Uterus (tissue), 4 donors: ENCODE data around the gene BCR. TPM values are rescaled to one million over a fixed set of nuclear protein-coding genes. Genes with fewer than 3 reads are reported as not detected.

ENCODE experiments used
- DNase-seq, 2 donors: peaks; one replicate each; pipeline ENCODE4 v3.0.0-alpha.2; 2019 to 2020
- H3K27ac ChIP-seq, 2 donors: fragments of 200-600 bp; sonication (generic); 1 replicate in 1 of 2; 2 replicates in 1 of 2; pipeline ENCODE4 v1.5.1; 2016 to 2018
- H3K27me3 ChIP-seq, 2 donors: fragments of 200-600 bp; sonication (generic); one replicate each; pipeline ENCODE4 v1.5.1; 2018 to 2019; ENCODE audit warnings: control low read depth in 1 of 2
- H3K36me3 ChIP-seq, 2 donors: fragments of 200-600 bp; sonication (generic); one replicate each; pipeline ENCODE4 v1.5.1; 2019; ENCODE audit warnings: control low read depth in 1 of 2
- H3K4me1 ChIP-seq, 2 donors: fragments of 200-600 bp; sonication (generic); one replicate each; pipeline ENCODE4 v1.5.1; 2018 to 2019; ENCODE audit warnings: control low read depth in 1 of 2
- H3K4me3 ChIP-seq, 2 donors: fragments of 200-600 bp; sonication (generic); 1 replicate in 1 of 2; 2 replicates in 1 of 2; pipeline ENCODE4 v1.5.1; 2018 to 2019; ENCODE audit warnings: mild to moderate bottlenecking in 1 of 2
- H3K9me3 ChIP-seq, 2 donors: fragments of 200-600 bp; sonication (generic); one replicate each; pipeline ENCODE4 v1.5.1; 2019; ENCODE audit warnings: control low read depth in 1 of 2
- POLR2A ChIP-seq, 2 donors: fragments of 450-650 bp; IDR thresholded peaks; one replicate each; pipeline ENCODE4 v1.6.1; 2016; ENCODE audit warnings: antibody characterized with exemption in 2 of 2, mild to moderate bottlenecking in 1 of 2, moderate library complexity in 1 of 2
- intact Hi-C: fragments of 100-400 bp; cut with DNase I; formaldehyde crosslinking; loops from one replicate; pipeline ENCODE4 v1.15.1; 2023; ENCODE audit warnings: low total_unique reads
- total RNA-seq, 4 donors: library from RNA; depleted of rRNA in 3 of 4; stranded (reverse); fragments of >200 nt in 3 of 4; gene quantifications; one replicate each; pipeline versions ENCODE4 v1.1.0 to v1.2.4, GENCODE V29; 2014 to 2023
- TF ChIP-seq, protein P1 (sequence below), 4 experiments: fragments of 200-600 bp in 2 of 4; fragments of 450-650 bp in 2 of 4; sonication (generic) in 2 of 4; IDR thresholded peaks; one replicate each; pipeline ENCODE4 v1.5.1; 2016 to 2019; ENCODE audit warnings: antibody characterized with exemption in 4 of 4, mild to moderate bottlenecking in 2 of 4, moderate library complexity in 1 of 4
- donor health status: DM: yes; HTN: yes; CAD: no.

BCR gene
- total RNA-seq, 4 donors from 2014 or later, result 10.6 to 93.3 (median 28.3) TPM

DNA sequence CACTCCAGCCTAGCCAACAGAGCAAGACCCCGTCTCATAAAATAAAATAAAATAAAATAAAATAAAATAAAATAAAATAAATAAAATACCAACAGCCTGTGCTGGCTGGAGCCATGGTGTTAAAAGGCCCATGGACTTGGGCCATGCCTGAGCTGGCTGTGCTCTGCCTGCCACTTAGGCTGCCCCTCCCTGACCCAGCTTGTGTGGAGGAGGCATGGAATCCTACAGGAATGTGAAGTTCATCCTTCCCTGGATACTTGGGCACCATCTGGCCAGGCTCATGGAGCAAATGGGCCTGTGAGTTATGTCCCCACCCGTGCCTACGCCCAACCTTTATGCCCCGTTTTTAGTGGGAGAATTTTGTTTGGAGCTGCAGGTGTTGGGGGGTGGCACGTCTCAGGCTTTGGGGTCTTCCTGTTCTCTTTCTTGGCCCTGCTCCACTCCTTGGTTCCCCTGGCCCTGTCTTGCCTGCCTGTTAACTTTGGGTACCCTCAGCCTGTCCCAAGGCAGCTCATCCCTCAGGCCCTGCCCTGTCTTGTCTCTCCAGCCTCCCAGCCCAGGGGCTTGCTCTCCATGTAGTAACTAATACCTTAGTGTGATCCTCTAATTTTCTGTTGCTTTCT lies 51.3 kb downstream of the BCR start:
- Histone ChIP-seq H3K9me3 (peaks cover 0 to 14% of the 10 kb centered on the region in 2 donors), H3K27ac (no peak overlapping the region), H3K4me1 (no peaks in the 10 kb centered on the region), H3K27me3 (no peaks in the 10 kb centered on the region), H3K36me3 (no peaks in the 10 kb centered on the region), H3K4me3 (no peak overlapping the region)
- TF ChIP-seq, protein P1, sequence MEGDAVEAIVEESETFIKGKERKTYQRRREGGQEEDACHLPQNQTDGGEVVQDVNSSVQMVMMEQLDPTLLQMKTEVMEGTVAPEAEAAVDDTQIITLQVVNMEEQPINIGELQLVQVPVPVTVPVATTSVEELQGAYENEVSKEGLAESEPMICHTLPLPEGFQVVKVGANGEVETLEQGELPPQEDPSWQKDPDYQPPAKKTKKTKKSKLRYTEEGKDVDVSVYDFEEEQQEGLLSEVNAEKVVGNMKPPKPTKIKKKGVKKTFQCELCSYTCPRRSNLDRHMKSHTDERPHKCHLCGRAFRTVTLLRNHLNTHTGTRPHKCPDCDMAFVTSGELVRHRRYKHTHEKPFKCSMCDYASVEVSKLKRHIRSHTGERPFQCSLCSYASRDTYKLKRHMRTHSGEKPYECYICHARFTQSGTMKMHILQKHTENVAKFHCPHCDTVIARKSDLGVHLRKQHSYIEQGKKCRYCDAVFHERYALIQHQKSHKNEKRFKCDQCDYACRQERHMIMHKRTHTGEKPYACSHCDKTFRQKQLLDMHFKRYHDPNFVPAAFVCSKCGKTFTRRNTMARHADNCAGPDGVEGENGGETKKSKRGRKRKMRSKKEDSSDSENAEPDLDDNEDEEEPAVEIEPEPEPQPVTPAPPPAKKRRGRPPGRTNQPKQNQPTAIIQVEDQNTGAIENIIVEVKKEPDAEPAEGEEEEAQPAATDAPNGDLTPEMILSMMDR (IDR thresholded peaks at IDR 0.05), result no peak
- no peak for TF ChIP-seq POLR2A (IDR thresholded peaks at IDR 0.05)
- no peak for DNase-seq
- intact Hi-C loops, result no loop called here

DNA sequence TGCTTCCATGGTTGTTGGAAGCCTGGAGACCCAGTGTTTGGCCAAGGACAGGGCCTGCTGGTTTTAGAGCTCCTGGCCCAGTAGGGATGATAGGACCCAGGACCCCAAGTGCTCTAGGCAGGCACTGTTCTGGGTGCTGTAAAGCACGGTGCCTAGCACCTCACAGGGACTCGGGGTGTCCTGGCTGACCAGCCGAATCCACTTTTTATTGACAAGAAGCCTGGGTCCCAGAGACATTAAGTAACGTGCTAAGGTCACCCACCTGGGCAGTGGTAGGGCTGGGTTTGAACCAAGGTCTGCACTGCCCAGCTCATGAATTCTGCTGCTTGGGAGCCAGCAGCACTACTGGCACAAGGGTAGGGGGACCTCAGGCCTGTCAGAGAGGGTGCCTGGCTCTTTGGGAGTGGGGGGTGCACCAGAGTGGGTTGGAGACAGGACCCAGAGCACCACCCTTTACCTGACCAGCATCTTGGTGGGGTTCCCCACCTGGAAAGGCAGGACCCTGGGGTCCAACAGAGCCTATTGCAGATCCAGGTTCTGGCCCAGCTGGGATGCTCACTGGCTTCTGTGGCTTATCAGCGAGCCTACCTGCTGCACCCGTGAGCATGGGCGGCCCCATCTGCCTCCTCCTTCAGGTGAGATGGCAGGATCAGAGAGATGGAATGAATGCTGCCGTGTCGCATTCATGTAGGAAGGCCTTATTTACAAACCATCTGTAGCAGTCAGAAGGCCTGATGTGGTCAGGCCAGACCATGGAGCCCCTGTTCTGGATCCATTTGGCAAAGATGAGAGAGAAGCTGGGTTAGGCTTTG lies 52.0 kb downstream of the BCR start:
- Histone ChIP-seq H3K4me3 (no peak overlapping the region), H3K4me1 (peaks cover 0 to 3% of the 10 kb centered on the region in 2 donors), H3K27me3 (no peaks in the 10 kb centered on the region), H3K27ac (no peak overlapping the region), H3K9me3 (peaks cover 0 to 14% of the 10 kb centered on the region in 2 donors), H3K36me3 (no peaks in the 10 kb centered on the region)
- TF ChIP-seq, protein P1 (IDR thresholded peaks at IDR 0.05), result no peak
- TF ChIP-seq POLR2A (IDR thresholded peaks at IDR 0.05), result no peak
- intact Hi-C loops, result no loop called here
- DNase-seq, result no peak

DNA sequence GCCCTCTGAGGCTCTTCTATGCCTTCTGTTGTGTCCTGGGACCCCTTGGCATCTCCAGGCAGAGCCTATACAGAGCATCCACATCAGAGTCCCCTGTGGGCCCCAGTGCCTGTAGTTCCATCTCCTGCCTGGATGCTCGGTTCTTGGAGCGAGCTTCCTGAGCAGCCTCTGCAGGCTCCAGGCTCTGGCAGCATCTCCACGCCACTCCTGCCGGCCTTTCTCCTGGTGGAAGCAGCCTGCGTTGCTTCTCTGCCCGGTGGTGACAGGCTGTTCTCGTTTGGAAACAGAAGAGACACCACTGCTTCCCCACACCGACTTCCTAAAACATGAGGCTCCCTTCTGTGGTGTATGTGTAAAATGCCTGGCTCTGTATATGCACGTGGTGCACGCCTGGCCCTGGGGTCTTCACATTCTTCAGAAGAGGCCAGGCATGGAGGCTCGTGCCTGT lies 52.8 kb downstream of the BCR start:
- peaks cover 0 to 14% of the 10 kb centered on the region in 2 donors for H3K9me3 ChIP-seq
- TF ChIP-seq, protein P1 (IDR thresholded peaks at IDR 0.05), result no peak
- no peak for TF ChIP-seq POLR2A (IDR thresholded peaks at IDR 0.05)
- no peaks in the 10 kb centered on the region for H3K36me3 ChIP-seq
- peaks cover 0 to 11% of the 10 kb centered on the region in 2 donors for H3K4me1 ChIP-seq
- DNase-seq, result no peak
- no peaks in the 10 kb centered on the region for H3K27me3 ChIP-seq
- intact Hi-C loops, result no loop called here
- H3K27ac ChIP-seq, result no peak overlapping the region
- H3K4me3 ChIP-seq, result no peak overlapping the region

DNA sequence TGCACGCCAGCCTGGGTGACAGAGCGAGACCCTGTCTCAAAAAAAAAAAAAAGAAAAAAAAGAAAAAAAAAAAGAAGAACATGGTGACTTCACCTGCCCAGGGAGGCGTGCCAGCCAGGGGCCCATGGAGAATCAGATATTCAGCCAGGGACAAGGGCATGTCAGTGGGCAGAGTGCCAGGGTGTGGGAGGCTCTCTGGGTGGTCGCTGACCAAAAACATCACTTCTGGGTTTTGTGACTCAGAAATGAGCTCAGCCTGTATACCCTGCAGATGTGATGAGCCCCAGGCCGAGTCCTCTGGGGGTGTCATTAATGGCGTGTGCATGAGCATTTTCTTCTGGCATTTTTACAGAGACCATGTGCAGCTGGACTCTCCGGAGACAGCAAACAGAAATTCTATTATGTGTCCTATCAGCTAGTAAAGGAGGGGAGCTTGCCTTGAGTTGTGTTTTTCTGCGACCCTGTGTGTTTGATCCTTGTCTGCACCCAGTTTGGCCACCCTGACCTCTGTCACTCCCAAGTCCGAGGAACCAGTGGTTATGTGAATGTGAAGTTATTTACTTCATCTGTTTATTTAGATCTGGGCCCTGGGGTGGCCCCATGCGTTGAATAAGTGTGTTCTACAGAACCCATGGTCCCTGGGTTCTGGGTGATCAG lies 53.6 kb downstream of the BCR start:
- peak in 1 of 2 donors; percentile 37 for DNase-seq
- Histone ChIP-seq H3K4me3 (no peak overlapping the region), H3K27ac (no peak overlapping the region), H3K36me3 (no peaks in the 10 kb centered on the region), H3K4me1 (peaks cover 0 to 11% of the 10 kb centered on the region in 2 donors), H3K27me3 (no peaks in the 10 kb centered on the region), H3K9me3 (peaks cover 0 to 7% of the 10 kb centered on the region in 2 donors)
- TF ChIP-seq POLR2A (IDR thresholded peaks at IDR 0.05), result no peak
- TF ChIP-seq, protein P1 (IDR thresholded peaks at IDR 0.05), result no peak
- intact Hi-C loops, result no loop called here
